Stimulated activated effector memory CD8-positive, alpha-beta T cell treated with anti-CD3 and anti-CD28 coated beads, Interleukin-12 subunit alpha, Interleukin-12 subunit beta, amount 100 ng/mL, for 72 hours (primary cell): ENCODE results near the gene LY6G6C.

ENCODE experiments used
- ATAC-seq: fragments of 150-1000 bp; cut with Tn5 transposase; 2 replicates; pipeline ENCODE4 v1.10.0; 2021
- DNase-seq, 2 donors: peaks; one replicate each; pipeline ENCODE4 v3.0.0; 2021 to 2022; ENCODE audit warnings: low spot score in 2 of 2
- H3K27ac Mint-ChIP-seq: one replicate; pipeline ENCODE4 v1.8.0; 2022; ENCODE audit warnings: mild to moderate bottlenecking, mixed read lengths
- H3K36me3 Mint-ChIP-seq: one replicate; pipeline ENCODE4 v1.8.0; 2022; ENCODE audit warnings: mild to moderate bottlenecking, mixed read lengths
- H3K4me1 Mint-ChIP-seq: one replicate; pipeline ENCODE4 v1.8.0; 2022; ENCODE audit warnings: mixed read lengths
- H3K4me3 Mint-ChIP-seq: one replicate; pipeline ENCODE4 v1.8.0; 2022; ENCODE audit warnings: mild to moderate bottlenecking, mixed read lengths
- H3K9me3 Mint-ChIP-seq: one replicate; pipeline ENCODE4 v1.8.0; 2022; ENCODE audit warnings: mixed read lengths

Gene LY6G6C

GRCh38 chr6:31721351-31722020 is at the start of gene LY6G6C:
TSS of gene LY6G6C (minus strand) at chr6:31721746. CDS start at chr6:31721679, 67 bp downstream.
- Mint-ChIP-seq H3K9me3 (no peaks in the 10 kb centered on the region), H3K36me3 (peaks cover 8% of the 10 kb centered on the region), H3K4me1 (peaks cover 16% of the 10 kb centered on the region), H3K4me3 (no peak within 1 kb of the TSS), H3K27ac (no peak within 1 kb of the TSS)
- ATAC-seq (no peak), DNase-seq (no peak)

GRCh38 chr6:31770860-31771259 is 49.3 kb upstream of the LY6G6C start:
- Mint-ChIP-seq H3K9me3 (no peaks in the 10 kb centered on the region), H3K27ac (no peak overlapping the region), H3K36me3 (no peaks in the 10 kb centered on the region), H3K4me3 (no peak overlapping the region), H3K4me1 (peaks cover 34% of the 10 kb centered on the region)
- no peak for ATAC-seq
- DNase-seq, result no peak

GRCh38 chr6:31769684-31770371 is 48.3 kb upstream of the LY6G6C start:
- Mint-ChIP-seq H3K4me1 (peaks cover 30% of the 10 kb centered on the region), H3K9me3 (no peaks in the 10 kb centered on the region), H3K27ac (peak overlapping the region; percentile 33), H3K36me3 (no peaks in the 10 kb centered on the region), H3K4me3 (no peak overlapping the region)
- peak; percentile 77 to 93 for DNase-seq
- peak; percentile 88 for ATAC-seq

GRCh38 chr6:31768363-31769257 is 47.1 kb upstream of the LY6G6C start:
- no peak for DNase-seq
- no peak overlapping the region for H3K4me3 Mint-ChIP-seq
- H3K9me3 Mint-ChIP-seq, result no peaks in the 10 kb centered on the region
- no peaks in the 10 kb centered on the region for H3K36me3 Mint-ChIP-seq
- peaks cover 33% of the 10 kb centered on the region for H3K4me1 Mint-ChIP-seq
- no peak for ATAC-seq
- no peak overlapping the region for H3K27ac Mint-ChIP-seq

GRCh38 chr6:31767096-31767645 is 45.6 kb upstream of the LY6G6C start:
- DNase-seq (no peak), ATAC-seq (no peak)
- Mint-ChIP-seq H3K9me3 (no peaks in the 10 kb centered on the region), H3K36me3 (peaks cover 5% of the 10 kb centered on the region), H3K4me3 (no peak overlapping the region), H3K4me1 (peaks cover 31% of the 10 kb centered on the region), H3K27ac (no peak overlapping the region)

- H3K27ac Mint-ChIP-seq, result peak overlapping the region; percentile 78
- no peaks in the 10 kb centered on the region for H3K9me3 Mint-ChIP-seq
- DNase-seq (no peak), ATAC-seq (no peak)
- H3K4me1 Mint-ChIP-seq, result peaks cover 35% of the 10 kb centered on the region
- peaks cover 13% of the 10 kb centered on the region for H3K36me3 Mint-ChIP-seq
- no peak overlapping the region for H3K4me3 Mint-ChIP-seq
Measured at GRCh38 chr6:31765910-31766794, 44.6 kb upstream of the LY6G6C start.

GRCh38 chr6:31765559-31765909 is 44.0 kb upstream of the LY6G6C start:
- Mint-ChIP-seq H3K36me3 (peaks cover 20% of the 10 kb centered on the region), H3K9me3 (no peaks in the 10 kb centered on the region), H3K4me3 (no peak overlapping the region), H3K4me1 (peaks cover 35% of the 10 kb centered on the region), H3K27ac (peak overlapping the region; percentile 78)
- DNase-seq (no peak), ATAC-seq (no peak)

- peaks cover 22% of the 10 kb centered on the region for H3K36me3 Mint-ChIP-seq
- ATAC-seq, result no peak
- H3K27ac Mint-ChIP-seq, result peak overlapping the region; percentile 88
- no peaks in the 10 kb centered on the region for H3K9me3 Mint-ChIP-seq
- no peak for DNase-seq
- H3K4me3 Mint-ChIP-seq, result no peak overlapping the region
- peaks cover 27% of the 10 kb centered on the region for H3K4me1 Mint-ChIP-seq
Measured at GRCh38 chr6:31764198-31764597, 42.7 kb upstream of the LY6G6C start.

- H3K9me3 Mint-ChIP-seq, result no peaks in the 10 kb centered on the region
- H3K36me3 Mint-ChIP-seq, result peaks cover 22% of the 10 kb centered on the region
- ATAC-seq (no peak), DNase-seq (no peak)
- H3K27ac Mint-ChIP-seq, result peak overlapping the region; percentile 88
- no peak overlapping the region for H3K4me3 Mint-ChIP-seq
- H3K4me1 Mint-ChIP-seq, result peaks cover 27% of the 10 kb centered on the region
Measured at GRCh38 chr6:31763619-31763940, 42.0 kb upstream of the LY6G6C start.

- Mint-ChIP-seq H3K36me3 (peaks cover 22% of the 10 kb centered on the region), H3K4me3 (no peak overlapping the region), H3K27ac (peak overlapping the region; percentile 88), H3K4me1 (peaks cover 25% of the 10 kb centered on the region), H3K9me3 (no peaks in the 10 kb centered on the region)
- no peak for DNase-seq
- ATAC-seq, result no peak
Measured at GRCh38 chr6:31762878-31763618, 41.5 kb upstream of the LY6G6C start.

GRCh38 chr6:31762356-31762755 is 40.8 kb upstream of the LY6G6C start, which contains the start of gene SAPCD1:
TSS of gene SAPCD1 (plus strand) at chr6:31762656. CDS start at chr6:31763055, 399 bp downstream.
- DNase-seq (no peak), ATAC-seq (no peak)
- Mint-ChIP-seq H3K4me1 (peaks cover 18% of the 10 kb centered on the region), H3K27ac (peak within 1 kb of the TSS; percentile 88), H3K36me3 (peaks cover 22% of the 10 kb centered on the region), H3K4me3 (no peak within 1 kb of the TSS), H3K9me3 (no peaks in the 10 kb centered on the region)

- H3K4me3 Mint-ChIP-seq, result no peak overlapping the region
- H3K4me1 Mint-ChIP-seq, result peaks cover 17% of the 10 kb centered on the region
- H3K9me3 Mint-ChIP-seq, result no peaks in the 10 kb centered on the region
- H3K27ac Mint-ChIP-seq, result no peak overlapping the region
- H3K36me3 Mint-ChIP-seq, result peaks cover 22% of the 10 kb centered on the region
- DNase-seq, result no peak
- no peak for ATAC-seq
Measured at GRCh38 chr6:31761343-31761742, 39.8 kb upstream of the LY6G6C start.

- Mint-ChIP-seq H3K4me3 (no peak overlapping the region), H3K27ac (no peak overlapping the region), H3K36me3 (peaks cover 22% of the 10 kb centered on the region), H3K4me1 (peaks cover 17% of the 10 kb centered on the region), H3K9me3 (no peaks in the 10 kb centered on the region)
- DNase-seq (no peak), ATAC-seq (no peak)
Measured at GRCh38 chr6:31760790-31761189, 39.2 kb upstream of the LY6G6C start.

- no peak overlapping the region for H3K27ac Mint-ChIP-seq
- ATAC-seq (no peak), DNase-seq (no peak)
- peaks cover 30% of the 10 kb centered on the region for H3K36me3 Mint-ChIP-seq
- peaks cover 7% of the 10 kb centered on the region for H3K4me1 Mint-ChIP-seq
- H3K9me3 Mint-ChIP-seq, result no peaks in the 10 kb centered on the region
- H3K4me3 Mint-ChIP-seq, result no peak overlapping the region
Measured at GRCh38 chr6:31758281-31758680, 36.7 kb upstream of the LY6G6C start.
